Myocyte (in vitro differentiated cells): Measurements from ENCODE around the gene C2CD3. TPM values are rescaled to one million over a fixed set of nuclear protein-coding genes. Genes with fewer than 3 reads are reported as not detected.
"Not testable (repeated sequence)": the region's sequence is repeated elsewhere in the genome, so short reads cannot be mapped to it uniquely, and the experiment has no call there.

Experiments
- DNase-seq: peaks from one replicate; pipeline ENCODE4 v3.0.0-alpha.2; 2012; ENCODE audit warnings: low read depth
- total RNA-seq: library from RNA; depleted of rRNA; stranded (reverse); fragments of >200 nt; gene quantifications from 2 replicates; pipeline ENCODE4 v1.2.3, GENCODE V29; 2014

The C2CD3 gene
- total RNA-seq, 1 donor from 2014 or later = 55.6 TPM

DNA sequence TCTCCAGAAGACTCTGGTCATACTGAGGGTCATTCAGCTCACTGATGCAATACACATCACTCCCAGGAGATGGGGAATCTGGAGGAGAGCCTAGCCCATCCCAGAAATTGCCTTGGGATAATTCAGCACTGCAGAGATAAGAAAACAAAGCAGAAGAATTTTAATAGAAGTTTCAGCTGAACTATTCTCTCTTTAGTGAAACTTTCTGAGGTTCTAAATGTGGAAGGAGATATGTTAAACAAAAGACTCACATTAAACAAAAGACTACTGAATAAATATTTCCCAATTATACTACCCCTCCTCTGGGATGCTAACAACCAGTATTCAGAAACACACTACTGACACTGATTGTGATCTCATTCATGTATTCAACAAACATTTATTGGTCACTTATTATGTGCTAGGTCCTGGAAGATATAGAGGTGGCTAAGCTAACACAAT lies 47.8 kb downstream of the C2CD3 start:
- DNase-seq = no peak

DNA sequence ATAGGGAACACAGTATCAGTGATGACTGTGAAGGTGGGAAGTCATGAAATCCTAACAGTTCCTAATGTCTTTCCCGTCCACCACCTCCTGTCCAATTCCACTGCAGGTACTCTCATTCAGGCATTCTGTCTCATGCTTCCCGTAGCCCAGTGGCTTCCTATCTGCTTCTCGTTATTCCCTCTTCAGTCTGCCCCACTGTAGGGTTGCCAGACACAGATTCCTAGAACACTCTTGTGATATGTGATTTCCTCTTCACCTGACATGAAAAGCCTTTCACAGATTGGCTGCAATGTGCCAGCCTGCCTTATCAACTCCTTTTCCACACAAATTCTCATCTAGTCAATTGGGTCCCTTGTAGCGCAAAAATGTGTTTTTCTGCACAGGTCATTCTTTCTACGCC lies 49.0 kb downstream of the C2CD3 start:
- no peak for DNase-seq

DNA sequence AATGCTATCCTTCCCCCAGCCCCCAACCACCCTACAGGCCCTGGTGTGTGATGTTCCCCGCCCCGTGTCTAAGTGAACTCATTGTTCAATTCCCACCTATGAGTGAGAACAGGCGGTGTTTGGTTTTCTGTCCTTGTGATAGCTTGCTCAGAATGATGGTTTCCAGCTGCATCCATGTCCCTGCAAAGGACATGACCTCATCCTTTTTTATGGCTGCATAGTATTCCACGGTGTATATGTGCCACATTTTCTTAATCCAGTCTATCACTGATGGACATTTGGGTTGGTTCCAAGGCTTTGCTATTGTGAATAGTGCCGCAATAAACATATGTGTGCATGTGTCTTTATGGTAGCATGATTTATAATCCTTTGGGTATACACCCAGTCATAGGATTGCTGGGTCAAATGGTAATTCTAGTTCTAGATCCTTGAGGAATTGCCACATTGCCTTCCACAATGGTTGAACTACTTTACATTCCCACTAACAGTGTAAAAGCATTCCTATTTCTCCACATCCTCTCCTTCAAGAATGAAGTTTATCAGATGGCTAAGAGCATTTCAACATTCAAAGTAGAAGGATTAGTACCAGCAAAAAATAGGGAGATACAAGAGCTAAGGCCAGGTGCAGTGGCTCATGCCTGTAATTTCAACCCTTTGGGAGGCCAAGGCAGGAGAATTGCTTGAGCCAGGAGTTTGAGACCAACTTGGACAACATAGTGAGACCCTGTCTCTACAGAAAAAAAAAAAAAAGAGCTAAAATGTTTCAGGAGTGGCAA lies 50.4 kb downstream of the C2CD3 start:
- not testable (repeated sequence) for DNase-seq

DNA sequence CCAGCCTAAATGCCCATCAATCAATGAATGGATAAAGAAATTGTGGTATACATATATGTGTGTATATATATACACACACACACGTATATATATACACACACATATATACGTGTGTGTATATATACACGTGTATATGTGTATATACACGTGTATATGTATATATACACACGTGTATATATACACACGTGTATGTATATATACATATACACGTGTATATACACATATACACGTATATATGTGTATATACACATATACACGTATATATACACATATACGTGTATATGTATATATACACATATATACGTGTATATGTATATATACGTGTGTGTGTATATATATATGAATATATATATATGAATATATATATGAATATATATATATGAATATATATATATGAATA lies 54.1 kb downstream of the C2CD3 start:
- no peak for DNase-seq

DNA sequence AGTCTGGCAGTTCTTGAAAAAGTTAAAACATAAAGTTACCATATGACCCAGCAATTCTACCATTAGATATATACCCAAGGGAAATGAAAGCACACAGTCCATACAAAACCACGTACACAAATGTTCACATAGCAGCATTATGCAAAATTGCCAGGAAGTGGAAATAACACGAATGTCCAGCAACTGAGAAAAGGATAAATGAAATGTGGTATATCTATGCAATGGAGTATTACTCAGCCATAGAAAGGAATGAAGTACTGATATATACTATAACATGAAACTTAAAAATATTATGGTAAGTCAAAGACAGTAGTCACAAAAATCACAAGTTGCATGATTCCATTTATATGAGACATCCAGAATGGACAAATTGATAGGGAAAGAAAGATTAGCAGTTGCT lies 57.9 kb downstream of the C2CD3 start:
- DNase-seq = no peak

DNA sequence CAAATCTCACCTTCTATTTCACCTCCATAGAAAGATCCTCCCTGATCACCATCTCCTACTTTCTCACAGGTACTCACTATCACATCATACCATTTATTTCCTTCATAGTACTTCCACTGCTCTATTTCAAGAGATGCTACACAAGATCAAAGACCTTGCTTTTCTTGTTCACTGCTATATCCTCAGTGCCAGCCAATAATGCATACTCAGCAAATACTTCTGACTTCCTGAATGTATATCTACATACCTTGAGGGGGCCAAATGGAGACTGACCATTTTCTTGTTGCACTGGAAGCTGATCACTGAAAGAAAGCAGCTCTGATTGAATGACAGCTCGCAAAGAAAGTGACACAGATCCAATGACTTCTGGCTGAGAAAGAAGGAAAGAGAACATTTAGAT lies 64.7 kb downstream of the C2CD3 start:
- no peak for DNase-seq

DNA sequence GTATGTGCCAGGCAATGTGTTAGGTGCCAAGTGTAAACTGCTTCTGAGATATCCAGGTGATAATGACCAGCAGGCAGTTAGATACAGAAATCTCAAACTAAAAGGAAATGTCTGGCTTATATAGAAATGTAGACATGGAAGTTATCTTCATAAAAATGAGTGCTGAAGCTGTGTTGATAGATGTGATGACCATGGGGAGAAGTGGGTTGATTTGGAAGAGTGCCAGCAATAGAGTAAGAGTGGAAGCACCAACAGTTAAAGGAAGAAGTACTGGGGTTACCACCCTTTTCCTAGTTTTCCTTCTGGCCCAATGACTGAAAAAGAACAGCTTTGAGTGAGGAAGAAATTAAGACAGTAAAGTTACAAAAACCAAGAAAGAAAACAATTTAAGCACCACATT lies 68.5 kb downstream of the C2CD3 start:
- DNase-seq = no peak

DNA sequence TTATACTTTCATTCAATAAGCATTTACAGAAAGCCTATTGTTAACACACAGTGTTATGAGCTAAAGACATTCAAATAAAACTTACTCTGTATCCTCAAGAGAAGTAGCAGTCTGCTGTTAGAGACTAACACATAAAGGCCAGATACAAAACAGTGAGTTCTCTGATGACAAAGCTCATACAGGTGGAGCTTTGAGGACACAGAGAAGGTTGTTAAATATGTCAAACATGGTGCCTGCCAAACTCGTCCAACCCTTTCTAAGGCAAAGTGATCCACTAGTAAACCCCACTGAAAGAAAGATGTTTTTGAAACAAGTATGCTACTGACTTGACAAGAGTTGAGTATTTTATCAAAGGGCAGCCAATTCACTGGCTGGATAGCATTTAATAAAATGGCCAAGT lies 70.1 kb downstream of the C2CD3 start:
- DNase-seq = no peak

DNA sequence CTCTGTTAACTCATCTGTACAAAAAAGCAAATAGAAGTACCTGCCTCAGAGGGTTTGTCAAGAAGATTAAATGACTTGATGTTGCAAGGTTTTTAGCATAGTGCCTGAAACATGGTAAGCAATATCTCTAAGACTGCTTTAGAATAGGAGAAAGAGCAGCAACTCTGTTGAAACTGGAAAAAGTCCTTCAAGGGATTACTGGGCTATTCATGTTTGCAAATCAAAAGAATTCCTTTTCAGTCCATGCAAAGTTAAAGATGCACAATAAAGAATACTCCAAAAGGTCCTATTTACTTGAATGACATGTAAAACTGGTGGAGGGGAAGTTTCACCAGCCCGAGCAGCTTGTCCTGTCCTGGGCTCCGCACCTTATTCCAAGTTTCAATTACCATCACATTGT lies 70.6 kb downstream of the C2CD3 start:
- no peak for DNase-seq

DNA sequence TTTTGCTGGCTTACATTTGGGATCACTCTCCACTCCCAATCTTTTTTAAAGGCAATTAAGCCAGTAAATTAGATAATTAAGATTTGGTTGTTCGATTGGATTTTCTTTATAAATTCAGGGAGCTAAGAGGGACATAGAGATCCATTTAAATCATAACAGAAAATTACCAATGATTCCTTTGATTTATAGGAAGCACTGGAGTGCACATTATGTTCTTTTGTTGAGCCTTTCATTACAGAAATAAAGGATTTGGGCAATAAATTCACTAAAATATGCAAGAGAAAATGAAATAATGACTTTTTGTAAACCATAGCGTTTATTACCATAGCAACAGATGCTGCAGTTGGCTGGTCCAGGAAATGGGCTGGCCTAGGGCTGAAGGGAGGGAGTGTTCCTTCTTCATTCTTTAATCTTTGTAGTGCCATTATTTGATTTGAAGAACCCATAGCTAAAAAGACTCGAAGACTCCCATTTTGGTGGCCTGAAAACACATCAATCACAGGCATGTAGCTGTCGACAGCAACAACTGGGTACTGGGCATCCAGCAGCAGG lies 73.0 kb downstream of the C2CD3 start:
- no peak for DNase-seq

DNA sequence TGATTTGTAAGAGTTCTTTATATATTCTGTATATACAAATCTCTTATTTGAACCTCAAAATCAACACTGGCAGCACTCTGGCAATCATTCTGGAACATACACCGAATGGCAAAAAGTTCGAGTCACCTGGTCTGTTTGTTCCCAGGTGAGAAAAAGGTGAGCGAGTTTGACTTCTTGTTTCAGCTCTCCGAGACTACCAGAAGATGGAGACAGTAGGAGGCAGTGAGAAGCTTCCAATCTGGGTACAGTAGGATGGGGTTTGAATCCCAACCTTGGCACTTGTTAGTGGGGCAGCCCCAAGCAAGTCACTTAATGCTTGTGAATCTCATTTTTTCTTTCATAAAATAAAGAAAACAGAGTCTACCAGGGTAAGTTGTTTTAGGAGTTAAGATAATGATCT lies 76.4 kb downstream of the C2CD3 start:
- no peak for DNase-seq

DNA sequence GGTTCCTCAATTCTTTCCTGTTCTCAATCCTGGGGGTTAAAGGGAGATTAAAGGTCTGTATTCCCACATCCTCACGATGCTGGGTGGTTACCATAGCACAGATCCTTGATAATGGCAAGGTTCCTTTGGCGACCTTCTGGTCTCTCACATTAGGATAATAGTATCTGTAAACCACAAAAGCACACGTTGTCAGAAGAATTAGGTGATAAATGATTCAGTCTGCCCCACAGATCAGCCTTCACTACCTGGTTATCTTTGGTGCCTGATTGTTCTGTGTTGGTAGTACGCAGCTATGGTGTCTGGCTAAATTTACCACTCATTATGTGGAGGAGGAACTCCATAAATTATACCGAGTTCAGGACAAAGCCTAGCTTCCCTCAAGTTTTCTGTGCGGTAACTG lies 78.4 kb downstream of the C2CD3 start:
- DNase-seq = no peak

DNA sequence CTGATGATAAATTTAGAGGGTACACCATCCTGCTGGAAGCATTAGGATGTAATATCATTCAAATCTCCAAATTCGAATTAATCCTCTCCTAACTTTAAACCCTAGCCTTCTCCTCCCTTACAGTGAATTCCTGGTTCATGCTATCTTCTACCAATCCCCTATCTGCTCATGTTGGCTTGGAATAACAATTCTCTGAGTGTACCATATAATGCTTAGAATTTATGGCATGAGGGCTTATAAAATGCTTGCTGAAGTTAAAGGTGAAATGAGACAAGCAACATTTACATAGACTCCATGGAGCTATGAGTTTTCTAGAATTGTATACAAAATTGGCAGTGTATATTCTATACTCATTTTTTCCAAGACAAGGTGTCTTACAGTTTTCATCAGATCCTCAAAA lies 79.3 kb downstream of the C2CD3 start:
- no peak for DNase-seq

DNA sequence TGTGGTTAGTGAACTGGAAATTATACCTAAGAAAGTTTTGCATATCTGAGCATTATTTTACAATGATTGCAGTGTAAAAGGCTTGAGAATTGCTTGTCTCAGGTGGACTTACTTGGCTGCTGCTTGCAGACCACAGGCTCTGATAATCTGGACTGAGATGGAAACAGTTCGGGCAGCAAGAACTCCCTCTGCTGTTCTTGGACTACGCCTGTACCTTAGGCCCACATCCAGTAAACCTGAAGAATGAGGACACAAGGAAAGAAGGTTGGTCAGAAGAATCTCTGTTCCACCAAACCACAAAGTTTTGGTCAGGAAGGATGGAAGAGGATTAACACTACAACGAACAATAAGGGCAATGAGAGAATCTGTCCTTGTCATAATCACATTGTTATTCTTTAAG lies 80.1 kb downstream of the C2CD3 start:
- DNase-seq = no peak

DNA sequence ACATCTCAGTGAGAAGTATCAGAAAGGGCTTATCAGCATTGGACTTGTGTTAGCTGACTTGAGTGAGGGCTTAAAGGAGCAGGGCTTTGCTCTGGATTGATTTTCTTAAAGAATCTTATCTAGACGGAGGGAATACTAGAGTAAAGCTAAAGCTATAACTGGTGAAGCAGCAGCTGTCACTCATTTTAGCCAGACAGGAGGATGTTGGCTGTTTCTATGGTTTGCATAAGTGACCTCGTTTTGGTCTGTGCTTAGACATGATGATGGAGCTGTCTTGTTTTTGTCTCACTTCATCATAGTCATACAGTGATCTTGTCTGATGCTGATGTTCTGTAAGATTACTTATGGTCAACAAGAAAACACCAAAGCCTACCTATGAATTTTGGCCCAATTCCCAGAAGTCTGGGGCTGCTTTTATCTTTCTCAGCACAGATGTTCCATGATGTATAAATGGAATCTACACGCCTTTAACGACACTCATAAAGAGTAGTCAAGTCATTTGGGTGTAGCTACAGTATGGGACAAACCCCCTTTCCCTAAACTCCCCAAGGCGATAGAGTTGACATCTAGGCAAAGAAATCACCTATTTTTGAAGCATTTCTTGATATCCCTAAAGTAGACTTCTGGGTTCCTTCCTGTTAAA lies 84.4 kb downstream of the C2CD3 start:
- DNase-seq = no peak

DNA sequence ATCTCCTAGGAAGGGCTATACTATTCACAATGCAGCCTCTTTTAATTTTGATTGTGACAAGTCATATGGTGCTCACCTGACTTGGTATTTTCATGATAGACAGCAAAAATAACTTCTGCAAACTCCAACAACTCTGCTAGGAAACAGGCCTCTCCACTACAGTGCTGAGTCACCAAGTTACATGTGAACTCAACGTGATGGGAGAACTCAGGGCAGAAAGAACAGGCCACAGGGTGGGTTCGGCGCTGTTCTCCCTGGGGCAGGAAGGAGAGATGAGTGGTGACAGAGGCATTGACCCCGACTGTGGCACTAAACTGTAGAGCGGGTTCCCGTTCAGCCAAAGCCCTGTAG lies 85.3 kb downstream of the C2CD3 start:
- no peak for DNase-seq

DNA sequence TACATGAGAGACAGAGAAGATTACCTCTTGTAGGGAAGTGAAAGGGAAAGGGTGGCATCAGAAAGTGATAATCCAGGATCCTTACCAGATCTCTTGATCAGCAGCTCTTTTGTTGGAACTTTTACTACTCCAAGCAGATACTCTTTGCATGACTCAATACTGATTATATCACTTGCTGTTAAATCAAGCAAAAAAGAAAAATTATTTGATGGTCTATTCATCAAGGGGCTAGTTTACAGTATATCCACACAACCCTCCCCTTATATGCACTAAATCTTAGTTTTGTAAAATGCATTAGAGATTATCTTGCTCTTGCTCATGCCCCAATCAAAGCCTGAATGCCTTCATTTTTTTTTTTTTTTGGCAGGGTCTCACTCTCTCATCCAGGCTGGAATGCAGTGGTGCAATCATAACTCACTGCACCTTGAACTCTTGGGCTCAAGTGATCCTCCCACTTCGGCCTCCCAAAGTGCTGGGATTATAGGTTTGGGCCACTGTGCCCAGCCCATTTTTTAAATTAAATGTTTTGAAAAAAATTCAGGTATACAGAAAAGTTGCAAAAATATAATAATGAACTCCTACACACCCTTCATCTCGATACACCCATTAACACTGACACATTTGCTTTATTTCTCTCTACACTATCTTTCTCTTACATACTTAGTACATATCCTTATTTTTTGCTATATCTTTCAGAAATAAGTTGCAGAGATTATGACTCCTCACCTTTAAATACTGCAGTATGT lies 85.8 kb downstream of the C2CD3 start:
- DNase-seq = no peak

DNA sequence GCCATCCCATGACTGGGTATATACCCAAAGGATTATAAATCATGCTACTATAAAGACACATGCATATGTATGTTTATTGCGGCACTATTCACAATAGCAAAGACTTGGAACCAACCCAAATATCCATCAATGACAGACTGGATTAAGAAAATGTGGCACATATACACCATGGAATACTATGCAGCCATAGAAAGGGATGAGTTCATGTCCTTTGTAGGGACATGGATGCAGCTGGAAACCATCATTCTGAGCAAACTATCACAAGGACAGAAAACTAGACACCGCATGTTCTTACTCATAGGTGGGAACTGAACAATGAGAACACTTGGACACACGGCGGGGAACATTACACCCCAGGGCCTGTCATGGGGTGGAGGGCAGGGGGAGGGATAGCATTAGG lies 86.9 kb downstream of the C2CD3 start:
- not testable (repeated sequence) for DNase-seq

DNA sequence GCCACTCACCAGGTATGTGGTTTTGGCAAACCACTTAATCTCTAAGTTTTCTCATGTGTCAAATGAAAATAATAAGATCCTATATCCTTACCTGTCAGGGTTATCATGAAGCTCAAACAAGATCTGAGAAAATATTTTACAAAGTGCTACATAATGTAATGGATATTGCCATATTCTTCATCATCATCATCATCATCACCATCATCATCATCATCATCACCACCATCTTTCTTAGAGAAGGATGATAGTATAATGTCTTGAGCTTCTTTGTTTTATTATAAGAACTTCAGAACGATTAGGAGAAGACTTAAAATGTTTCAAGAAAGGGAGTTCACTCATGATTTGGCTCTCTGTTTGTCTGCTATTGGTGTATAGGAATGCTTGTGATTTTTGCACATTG lies 89.4 kb downstream of the C2CD3 start:
- DNase-seq = no peak

DNA sequence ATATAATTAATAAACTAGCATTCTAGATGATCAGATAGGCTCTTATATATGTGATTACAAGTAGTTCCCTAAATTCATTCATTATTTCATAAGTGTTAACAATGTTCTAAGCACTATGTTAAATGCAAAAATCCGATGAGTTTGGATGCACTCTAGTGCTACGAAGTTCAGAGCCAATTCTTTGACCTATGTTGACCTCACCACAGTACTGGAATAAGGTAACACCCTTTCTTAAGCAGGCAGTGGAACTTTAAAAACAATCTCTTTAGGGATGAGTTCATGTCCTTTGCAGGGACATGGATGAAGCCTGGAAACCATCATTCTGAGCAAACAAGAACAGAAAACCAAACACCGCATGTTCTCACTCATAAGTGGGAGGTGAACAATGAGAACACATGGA lies 93.6 kb downstream of the C2CD3 start:
- no peak for DNase-seq

DNA sequence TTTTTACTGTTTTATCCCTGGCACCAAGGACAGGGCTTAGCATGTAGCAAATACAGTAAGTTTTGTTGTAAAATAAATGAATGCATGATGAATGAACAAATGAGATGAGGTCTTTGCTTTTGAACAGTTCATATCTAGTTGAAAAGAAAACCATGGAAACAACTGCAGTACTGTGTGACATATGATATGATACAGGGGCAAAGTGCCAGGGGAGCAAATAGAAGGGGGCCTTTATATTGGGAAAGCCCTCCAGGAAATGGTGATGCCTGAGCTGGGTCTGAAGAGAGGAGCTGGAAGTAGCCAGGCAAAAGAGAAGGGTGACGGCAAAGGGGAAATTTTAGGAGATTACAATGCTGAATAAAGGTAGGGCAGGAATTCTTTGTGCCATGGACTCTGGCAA lies 98.1 kb downstream of the C2CD3 start:
- DNase-seq = no peak

DNA sequence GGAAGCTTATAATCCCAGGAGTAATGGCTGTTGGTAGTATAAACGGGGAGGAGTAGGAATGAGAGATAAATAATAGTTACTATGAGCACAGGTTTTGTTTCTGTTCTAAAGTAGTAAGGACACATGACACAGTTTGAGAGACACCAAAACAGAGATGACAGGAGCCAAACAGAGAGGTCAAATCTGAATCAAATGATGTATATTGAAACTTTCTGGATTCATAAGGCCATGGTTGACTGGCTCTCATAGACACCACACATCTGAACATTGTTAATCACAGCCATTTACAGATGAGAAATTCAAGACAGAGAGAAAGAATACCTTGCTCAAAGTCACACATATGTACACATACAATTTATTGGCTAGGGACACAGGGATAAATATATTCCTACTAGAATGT lies 98.5 kb downstream of the C2CD3 start:
- DNase-seq = no peak
